Measurements from ENCODE around the gene H6PD. TPM values are rescaled to one million over a fixed set of nuclear protein-coding genes. Genes with fewer than 3 reads are reported as not detected.

H6PD gene
- total RNA-seq, 1 donor from 2014 or later: 48.4 TPM

DNA sequence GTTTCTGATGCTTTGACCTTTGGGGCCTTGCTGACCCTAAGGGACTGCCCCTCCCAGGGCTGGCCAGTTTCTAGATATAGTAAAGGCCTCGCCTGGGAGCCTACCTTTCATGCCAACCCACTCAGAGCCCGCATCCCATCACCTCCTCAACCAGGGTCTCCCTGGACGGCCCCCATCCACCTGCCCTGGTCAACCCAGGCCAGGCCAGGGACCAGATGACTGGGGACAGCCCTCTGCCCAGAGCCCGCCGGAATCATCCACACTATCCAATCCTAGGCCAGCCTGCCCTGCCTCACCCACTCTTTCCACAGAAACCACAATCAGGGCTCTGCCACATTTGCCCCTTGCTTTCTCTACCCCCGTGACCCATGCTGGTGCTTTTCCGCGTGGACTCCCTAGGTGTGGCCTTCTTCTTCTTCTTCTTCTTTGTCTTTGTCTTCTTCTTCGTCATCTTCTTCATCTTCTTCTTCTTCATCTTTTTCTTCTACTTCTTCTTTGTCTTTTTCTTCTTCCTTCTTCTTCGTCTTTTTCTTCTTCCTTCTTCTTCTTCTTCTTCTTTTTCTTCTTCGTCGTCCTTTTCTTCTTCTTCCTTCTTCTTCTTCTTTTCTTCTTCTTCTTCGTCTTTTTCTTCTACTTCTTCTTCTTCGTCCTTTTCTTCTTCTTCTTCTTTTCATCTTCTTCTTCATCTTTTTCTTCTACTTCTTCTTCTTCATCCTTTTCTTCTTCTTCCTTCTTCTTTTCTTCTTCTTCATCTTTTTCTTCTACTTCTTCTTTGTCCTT lies 11.5 kb upstream of the H6PD start:
- no peaks in the 10 kb centered on the region for H3K36me3 Mint-ChIP-seq (ENCODE audit: unreplicated experiment)
- TF ChIP-seq, protein P1, sequence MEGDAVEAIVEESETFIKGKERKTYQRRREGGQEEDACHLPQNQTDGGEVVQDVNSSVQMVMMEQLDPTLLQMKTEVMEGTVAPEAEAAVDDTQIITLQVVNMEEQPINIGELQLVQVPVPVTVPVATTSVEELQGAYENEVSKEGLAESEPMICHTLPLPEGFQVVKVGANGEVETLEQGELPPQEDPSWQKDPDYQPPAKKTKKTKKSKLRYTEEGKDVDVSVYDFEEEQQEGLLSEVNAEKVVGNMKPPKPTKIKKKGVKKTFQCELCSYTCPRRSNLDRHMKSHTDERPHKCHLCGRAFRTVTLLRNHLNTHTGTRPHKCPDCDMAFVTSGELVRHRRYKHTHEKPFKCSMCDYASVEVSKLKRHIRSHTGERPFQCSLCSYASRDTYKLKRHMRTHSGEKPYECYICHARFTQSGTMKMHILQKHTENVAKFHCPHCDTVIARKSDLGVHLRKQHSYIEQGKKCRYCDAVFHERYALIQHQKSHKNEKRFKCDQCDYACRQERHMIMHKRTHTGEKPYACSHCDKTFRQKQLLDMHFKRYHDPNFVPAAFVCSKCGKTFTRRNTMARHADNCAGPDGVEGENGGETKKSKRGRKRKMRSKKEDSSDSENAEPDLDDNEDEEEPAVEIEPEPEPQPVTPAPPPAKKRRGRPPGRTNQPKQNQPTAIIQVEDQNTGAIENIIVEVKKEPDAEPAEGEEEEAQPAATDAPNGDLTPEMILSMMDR (IDR thresholded peaks at IDR 0.05): no peak
- no peak overlapping the region for H3K27ac Mint-ChIP-seq (ENCODE audit: unreplicated experiment)
- DNase-seq (ENCODE audit: extremely low spot score, unreplicated experiment): no peak
- no peak overlapping the region for H3K4me3 Mint-ChIP-seq (ENCODE audit: unreplicated experiment)
- no peaks in the 10 kb centered on the region for H3K4me1 Mint-ChIP-seq (ENCODE audit: unreplicated experiment)
- peaks cover 14% of the 10 kb centered on the region for H3K27me3 Mint-ChIP-seq (ENCODE audit: unreplicated experiment)
- H3K9me3 Mint-ChIP-seq (ENCODE audit: unreplicated experiment): no peaks in the 10 kb centered on the region

DNA sequence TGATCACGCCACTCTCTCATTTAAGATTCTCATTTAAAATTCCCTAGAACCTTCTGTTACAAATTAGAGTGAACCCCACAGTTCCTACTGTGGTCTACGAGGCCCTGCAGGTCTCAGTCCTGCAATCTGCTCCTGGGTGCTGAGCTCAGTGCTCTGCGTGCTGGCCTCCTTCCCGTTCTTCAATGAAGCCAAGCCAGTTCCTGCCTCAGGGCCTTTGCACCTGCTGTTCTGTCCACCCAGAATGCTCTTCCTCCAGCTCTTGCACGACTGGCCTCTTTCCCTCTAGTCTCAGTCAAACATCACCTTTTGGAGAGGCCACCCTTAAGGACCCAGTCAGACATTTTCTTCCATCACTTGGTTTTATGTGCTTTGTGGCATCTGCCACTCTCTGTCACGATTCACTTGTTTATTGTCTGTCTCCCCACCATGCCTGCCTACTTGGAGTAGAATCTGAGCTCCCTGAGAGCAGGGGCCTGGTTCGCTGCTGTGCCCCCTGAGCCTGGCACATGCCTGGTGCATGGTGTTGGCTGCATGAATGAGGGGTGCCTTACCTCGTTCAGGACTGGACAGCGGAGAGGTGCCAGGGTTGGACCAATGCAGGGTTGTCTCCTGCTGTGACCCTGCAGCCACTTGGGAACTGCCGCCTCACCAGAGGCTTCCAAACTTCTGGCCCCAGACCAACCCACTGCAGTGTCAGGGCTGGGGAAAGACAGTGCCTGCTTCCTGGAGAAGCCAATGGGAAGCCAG lies 9.7 kb upstream of the H6PD start:
- H3K27me3 Mint-ChIP-seq (ENCODE audit: unreplicated experiment): peaks cover 12% of the 10 kb centered on the region
- H3K36me3 Mint-ChIP-seq (ENCODE audit: unreplicated experiment): no peaks in the 10 kb centered on the region
- H3K4me3 Mint-ChIP-seq (ENCODE audit: unreplicated experiment): no peak overlapping the region
- no peak overlapping the region for H3K27ac Mint-ChIP-seq (ENCODE audit: unreplicated experiment)
- DNase-seq (ENCODE audit: extremely low spot score, unreplicated experiment): no peak
- H3K4me1 Mint-ChIP-seq (ENCODE audit: unreplicated experiment): no peaks in the 10 kb centered on the region
- H3K9me3 Mint-ChIP-seq (ENCODE audit: unreplicated experiment): no peaks in the 10 kb centered on the region
- TF ChIP-seq, protein P1 (IDR thresholded peaks at IDR 0.05): no peak

DNA sequence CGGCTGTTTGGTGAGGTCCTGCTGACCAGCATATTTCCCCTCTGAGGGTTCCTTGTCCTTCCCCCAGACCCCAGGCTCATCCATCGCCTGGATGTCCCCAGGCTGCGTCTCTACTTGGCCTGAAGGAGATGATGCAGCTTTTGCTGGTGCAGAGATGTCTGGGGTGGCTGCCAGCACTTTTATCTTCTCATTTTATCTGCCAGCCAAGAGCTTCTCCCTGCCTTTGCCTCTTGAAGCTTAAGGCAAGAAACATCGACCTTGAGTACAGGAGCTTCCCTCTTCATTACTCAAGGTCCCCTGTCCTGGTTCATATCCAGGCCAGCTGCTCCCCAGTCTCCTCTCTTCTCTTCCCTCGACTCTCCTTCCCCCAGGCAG lies 9.2 kb upstream of the H6PD start:
- DNase-seq (ENCODE audit: extremely low spot score, unreplicated experiment): no peak
- Mint-ChIP-seq H3K27me3 (ENCODE audit: unreplicated experiment) (peaks cover 11% of the 10 kb centered on the region), H3K4me1 (ENCODE audit: unreplicated experiment) (no peaks in the 10 kb centered on the region), H3K4me3 (ENCODE audit: unreplicated experiment) (no peak overlapping the region), H3K27ac (ENCODE audit: unreplicated experiment) (no peak overlapping the region), H3K9me3 (ENCODE audit: unreplicated experiment) (no peaks in the 10 kb centered on the region), H3K36me3 (ENCODE audit: unreplicated experiment) (no peaks in the 10 kb centered on the region)
- TF ChIP-seq, protein P1 (IDR thresholded peaks at IDR 0.05): no peak

DNA sequence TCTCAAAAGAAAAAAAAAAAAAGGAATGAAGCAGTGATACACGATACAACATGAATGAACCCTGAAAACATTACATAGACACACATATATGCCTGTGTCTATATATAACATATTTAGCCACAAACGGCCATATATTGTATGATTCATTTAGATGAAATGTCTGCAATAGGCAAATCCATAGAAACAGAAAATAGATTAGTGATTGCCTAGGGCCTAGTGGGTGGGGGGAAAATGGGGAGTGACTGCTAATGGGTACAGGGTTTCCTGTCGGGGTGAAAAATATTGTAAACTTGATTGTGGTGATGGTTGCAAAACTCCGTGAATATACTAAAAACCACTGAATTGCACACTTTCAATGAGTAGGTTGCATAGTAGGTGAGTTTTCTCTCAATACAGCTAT lies 6.0 kb upstream of the H6PD start:
- DNase-seq (ENCODE audit: extremely low spot score, unreplicated experiment): no peak

DNA sequence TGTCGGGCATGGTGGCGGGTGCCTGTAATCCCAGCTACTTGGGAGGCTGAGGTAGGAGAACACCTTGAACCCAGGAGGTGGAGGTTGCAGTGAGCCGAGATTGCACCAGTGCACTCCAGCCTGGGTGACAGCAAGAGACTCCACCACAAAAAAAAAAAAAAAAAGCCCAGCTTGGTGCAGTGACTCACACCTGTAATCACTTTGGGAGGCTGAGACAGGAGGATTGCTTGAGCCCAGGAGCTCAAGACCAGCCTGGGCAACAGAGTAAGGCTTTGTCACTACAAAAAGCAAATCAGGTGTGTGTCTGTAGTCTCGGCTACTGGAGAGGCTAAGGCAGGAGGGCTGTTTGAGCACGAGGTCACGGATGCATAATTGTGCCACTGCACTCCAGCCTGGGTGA lies 5.0 kb upstream of the H6PD start:
- Mint-ChIP-seq H3K9me3 (ENCODE audit: unreplicated experiment) (no peaks in the 10 kb centered on the region), H3K4me3 (ENCODE audit: unreplicated experiment) (no peak overlapping the region), H3K27ac (ENCODE audit: unreplicated experiment) (no peak overlapping the region), H3K4me1 (ENCODE audit: unreplicated experiment) (peaks cover 14% of the 10 kb centered on the region), H3K27me3 (ENCODE audit: unreplicated experiment) (peaks cover 8% of the 10 kb centered on the region), H3K36me3 (ENCODE audit: unreplicated experiment) (no peaks in the 10 kb centered on the region)
- TF ChIP-seq, protein P1 (IDR thresholded peaks at IDR 0.05): no peak
- no peak for DNase-seq (ENCODE audit: extremely low spot score, unreplicated experiment)

More for the DNA sequence above, 6.0 kb upstream of the H6PD start:
- Mint-ChIP-seq H3K4me1 (ENCODE audit: unreplicated experiment) (peaks cover 10% of the 10 kb centered on the region), H3K4me3 (ENCODE audit: unreplicated experiment) (no peak overlapping the region), H3K9me3 (ENCODE audit: unreplicated experiment) (no peaks in the 10 kb centered on the region), H3K27me3 (ENCODE audit: unreplicated experiment) (peaks cover 8% of the 10 kb centered on the region), H3K27ac (ENCODE audit: unreplicated experiment) (no peak overlapping the region), H3K36me3 (ENCODE audit: unreplicated experiment) (no peaks in the 10 kb centered on the region)
- TF ChIP-seq, protein P1 (IDR thresholded peaks at IDR 0.05): no peak

Measured in osteocyte (in vitro differentiated cells).